ENCODE measurements around the gene WWOX.

WWOX gene

DNA sequence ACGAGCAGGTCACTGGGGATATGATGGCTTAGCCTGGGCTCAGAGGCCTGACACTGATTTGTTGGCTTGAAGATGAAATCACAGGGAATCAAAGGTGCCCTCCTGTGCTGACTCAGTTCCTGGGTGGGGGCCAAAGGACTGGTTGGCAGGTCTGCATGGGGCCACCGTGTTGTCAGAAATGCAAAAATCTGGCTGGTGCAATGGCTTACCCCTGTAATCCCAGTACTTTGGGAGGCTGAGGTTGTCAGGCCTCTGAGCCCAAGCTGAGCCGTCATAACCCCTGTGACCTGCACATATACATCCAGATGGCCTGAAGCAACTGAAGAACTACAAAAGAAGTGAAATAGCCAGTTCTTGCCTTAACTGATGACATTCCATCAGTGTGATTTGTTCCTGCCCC is 314.2 kb downstream of the WWOX start:
- DNase-seq: no peak

- no peak for DNase-seq
Measured at GRCh38 chr16:78415013-78415412, 315.6 kb downstream of the WWOX start.

- DNase-seq: no peak
Measured at GRCh38 chr16:78415669-78416068, 316.2 kb downstream of the WWOX start.

- DNase-seq: no peak
Measured at GRCh38 chr16:78416400-78416799, 316.9 kb downstream of the WWOX start.

DNA sequence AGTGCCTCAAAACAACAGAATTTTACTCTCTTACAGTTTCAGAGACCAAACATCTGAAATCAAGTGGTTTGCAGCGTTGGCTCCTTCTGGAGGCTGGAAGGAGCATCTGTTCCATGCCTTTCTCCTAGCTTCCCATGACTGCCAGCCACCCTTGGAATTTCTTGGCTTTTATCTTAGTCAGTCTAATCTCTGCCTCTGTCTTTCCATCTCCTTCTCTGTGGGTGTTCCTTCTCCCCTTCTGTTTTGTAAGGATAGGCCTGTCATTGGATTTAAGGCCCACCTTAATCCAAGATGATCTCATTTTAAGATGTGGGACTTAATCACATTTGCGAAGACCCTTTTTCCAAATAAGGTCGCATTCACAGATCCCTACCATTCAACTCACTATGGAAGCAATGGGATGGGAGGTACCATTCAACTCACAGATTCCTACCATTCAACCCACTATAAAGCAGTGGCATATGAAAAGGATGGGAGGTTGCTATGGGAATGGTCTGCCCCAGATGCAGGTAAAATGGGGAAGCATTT is 321.8 kb downstream of the WWOX start:
- no peak for DNase-seq

DNA sequence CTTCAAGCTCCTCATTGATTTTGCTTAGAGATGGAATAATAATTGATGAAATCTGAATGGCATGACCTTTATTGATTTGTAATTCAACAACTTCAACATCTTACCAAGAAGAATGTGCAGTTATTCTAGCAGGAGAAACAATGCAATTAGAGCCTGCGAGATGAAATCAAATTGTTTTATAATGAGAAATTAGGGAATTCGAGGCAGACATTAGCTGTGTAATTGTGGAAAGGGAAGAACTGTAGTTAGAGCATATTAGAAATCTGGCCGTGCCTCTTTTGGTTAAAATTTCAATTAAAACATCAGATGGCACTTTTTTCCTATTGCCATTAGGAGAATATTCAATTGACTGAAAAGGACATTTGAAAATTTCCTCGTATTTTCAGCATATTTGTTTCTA is 325.8 kb downstream of the WWOX start:
- no peak for DNase-seq

DNA sequence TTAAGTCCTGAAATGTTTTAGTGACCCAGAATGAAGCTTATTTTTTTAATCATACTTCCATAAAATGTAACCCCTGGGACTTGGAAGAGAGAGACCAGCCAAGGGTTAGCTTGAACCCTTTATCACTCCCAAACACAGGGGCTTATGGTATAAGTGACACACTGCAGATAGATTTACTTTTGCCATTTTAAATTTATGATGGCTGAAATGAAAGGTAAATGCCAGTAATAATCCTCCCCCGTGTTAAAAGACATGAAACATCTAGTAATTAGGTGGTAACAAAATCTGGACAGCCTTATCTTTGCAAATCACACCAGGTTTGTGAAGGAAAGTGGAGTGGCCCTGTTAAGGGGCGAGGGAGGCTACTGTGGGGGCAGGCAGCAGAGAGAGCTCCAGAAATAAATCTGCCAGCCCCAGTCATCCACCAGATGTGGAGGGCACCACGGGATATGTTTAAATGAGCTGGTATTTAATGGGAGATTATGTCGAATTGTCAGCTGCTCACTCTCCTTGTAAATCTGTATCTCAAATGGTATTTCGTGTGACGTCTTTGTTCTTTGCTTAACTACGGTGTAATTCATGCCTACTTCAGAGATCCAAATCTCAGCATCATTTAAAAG is 326.5 kb downstream of the WWOX start:
- no peak for DNase-seq

- DNase-seq: no peak
Measured at GRCh38 chr16:78428193-78428592, 328.7 kb downstream of the WWOX start.

DNA sequence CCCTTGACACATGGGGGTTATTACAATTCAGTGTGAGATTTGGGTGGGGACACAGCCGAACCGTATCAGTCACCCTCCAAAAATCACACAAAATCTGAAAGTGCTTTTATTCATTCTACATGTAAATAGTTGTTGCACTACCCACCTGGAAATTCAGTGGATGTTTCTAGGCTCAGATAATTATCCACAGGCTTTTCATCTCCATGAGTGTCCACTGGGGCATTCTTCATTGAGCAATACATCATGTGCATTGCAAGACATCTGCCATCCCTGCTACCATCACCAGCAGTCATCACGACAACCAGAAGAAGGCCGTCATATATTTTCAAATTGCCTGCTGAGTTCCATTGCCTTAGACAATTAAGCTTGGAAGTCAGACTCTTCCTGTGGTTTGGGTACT is 330.8 kb downstream of the WWOX start:
- DNase-seq: no peak

DNA sequence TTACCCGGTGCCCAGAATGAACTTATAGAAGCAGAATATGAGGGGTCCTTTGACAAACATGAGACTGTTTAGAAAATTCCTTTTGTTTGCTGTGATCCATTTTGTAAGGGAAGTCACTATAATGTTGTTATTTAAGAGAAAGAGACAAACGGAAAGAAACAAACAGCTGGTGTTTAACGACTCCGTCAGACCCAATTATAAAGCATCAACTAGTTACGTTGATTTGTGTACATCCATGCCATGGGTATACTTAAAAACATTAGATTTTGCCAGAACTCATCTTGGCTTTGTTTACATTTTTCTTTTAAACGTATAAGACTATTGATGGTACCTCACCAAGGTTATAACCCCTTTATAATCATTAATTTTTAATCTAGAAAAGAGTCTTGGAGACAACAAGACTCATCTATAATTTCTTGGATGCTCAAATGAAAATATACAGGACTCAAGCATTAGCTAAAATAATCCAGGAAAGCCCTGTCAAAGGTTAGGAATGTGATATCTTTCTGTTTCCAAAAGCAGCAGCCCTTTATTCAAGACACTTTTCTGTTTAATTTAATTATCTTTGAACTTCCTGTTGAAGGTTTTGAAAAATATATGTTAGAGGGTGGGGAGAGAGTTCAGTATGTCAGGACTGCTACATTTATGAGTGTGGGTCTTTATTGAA is 331.7 kb downstream of the WWOX start:
- no peak for DNase-seq

GRCh38 chr16:78431701-78432100 is 332.2 kb downstream of the WWOX start:
- DNase-seq: no peak

DNA sequence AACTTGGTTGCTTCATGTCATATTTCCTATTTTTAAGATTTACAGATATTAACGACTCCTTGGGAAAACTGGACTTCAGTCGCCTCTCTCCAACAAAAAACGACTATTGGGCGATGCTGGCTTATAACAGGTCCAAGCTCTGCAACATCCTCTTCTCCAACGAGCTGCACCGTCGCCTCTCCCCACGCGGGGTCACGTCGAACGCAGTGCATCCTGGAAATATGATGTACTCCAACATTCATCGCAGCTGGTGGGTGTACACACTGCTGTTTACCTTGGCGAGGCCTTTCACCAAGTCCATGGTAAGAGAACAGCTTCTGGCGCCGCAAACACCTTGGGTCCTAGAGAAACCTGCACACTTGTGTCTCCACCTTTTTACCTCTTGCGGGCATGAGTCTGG is 333.0 kb downstream of the WWOX start:
- no peak for DNase-seq

GRCh38 chr16:78433116-78433515 is 333.7 kb downstream of the WWOX start:
- DNase-seq: no peak

DNA sequence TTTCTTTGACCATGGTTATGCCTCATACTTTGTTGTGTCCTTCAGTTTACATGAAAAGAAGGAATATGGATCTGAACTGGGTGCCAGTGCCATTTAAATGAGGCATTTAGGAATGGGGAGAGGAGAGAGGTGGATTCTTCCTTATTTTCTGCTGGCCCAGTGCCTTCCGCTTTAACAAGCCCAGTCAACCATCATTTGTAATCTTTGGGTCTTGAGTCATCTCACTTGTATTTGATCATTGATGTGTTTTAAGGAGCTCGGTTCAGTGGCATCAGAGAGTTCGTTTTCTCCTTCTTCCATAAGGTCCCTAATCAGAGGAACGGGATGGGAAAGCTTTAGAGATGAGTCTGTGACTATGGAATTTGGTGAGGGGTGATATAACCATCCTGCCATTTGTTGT is 334.9 kb downstream of the WWOX start:
- DNase-seq: no peak

DNA sequence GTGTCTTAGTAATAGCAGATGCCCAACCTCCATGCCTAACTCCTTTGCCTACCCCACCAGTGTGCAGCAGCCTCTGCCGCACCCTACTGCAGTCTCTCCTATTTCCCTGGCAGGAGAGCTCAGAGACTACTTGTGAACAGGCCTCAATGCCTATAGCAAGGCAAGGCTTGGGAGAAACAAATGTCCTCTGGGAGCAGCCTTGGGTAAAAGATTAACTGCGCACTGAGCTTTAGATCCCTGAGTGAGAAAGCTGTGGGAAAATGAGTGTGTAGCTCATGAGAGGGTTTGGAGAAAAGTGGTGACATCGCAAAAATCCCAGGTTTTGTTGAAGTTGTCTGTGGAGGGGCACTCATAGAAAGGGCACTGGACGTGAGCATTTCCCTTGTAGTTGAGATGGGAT is 335.8 kb downstream of the WWOX start:
- no peak for DNase-seq

GRCh38 chr16:78436023-78436422 is 336.6 kb downstream of the WWOX start:
- DNase-seq: no peak

GRCh38 chr16:78436846-78437245 is 337.4 kb downstream of the WWOX start:
- DNase-seq: no peak

- no peak for DNase-seq
Measured at GRCh38 chr16:78437352-78437968, 338.0 kb downstream of the WWOX start.

DNA sequence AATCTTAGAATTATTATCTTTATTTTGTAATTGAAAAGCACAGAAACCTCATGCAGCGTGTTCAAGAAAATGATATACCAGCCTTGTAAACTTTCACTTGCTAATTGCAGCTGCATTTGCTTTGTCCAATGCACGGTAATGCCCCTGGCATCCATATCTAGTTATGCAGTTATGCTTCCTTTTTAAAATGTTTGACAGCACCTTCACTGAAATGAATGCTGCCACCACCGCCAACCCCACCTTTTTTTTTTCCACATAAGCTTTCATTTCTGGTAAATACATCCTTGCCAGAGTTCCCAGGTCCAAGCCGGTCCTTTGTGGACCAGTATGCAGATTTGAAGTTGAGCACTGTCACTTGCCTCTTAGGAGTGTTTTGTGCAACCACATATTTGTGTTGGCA is 338.8 kb downstream of the WWOX start:
- DNase-seq: no peak

- no peak for DNase-seq
Measured at GRCh38 chr16:78438632-78439031, 339.2 kb downstream of the WWOX start.

DNA sequence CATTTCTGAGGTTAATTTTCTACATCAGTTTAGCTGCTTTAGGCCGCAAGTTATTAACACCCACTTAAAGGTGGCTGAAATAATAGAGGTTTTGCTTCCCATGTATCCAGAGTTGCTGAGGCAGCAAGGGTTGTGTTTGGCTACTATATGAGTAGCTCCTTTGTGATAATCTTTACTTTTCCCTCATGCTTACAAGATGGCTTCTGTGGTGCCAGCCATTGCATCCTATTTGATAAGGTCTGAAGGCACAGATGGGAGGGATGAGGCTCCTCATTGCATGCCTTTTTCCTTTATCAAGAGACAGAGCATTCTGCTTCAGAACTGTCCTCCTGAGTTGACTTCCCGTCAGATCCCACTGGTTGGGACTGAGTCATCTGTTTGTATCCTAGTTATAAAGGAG is 340.2 kb downstream of the WWOX start:
- DNase-seq: no peak

DNA sequence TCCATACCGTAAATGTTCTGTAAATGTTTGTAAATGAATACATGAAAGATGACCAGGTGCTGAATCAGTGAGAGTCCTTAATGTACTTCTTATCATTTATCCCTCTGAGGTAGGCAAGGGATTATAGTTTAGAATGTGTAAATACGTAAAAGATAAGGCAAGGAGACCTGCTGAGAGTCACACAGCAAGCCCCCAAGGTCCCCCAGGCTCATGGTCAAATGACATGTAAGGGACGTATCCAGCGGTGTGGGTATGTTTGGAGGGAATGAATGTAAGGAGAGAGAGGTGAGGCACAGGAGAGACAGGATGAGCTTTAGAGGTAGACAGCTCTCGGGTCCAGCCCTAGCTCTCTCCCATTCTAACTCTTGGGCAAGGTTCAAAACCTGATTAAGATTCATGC is 341.8 kb downstream of the WWOX start:
- DNase-seq: no peak

GRCh38 chr16:78443542-78444364 is 344.3 kb downstream of the WWOX start:
- DNase-seq: no peak

- DNase-seq: no peak
Measured at GRCh38 chr16:78445818-78446217, 346.4 kb downstream of the WWOX start.
